HepG2 (cell line): Measurements from ENCODE around the gene ATP2A2. TPM values are rescaled to one million over a fixed set of nuclear protein-coding genes. Genes with fewer than 3 reads are reported as not detected.

Experiments
- CENPX ChIP-seq: sonication (generic); formaldehyde crosslinking; IDR thresholded peaks from 2 replicates; pipeline ENCODE4 v1.9.0; 2021; ENCODE audit warnings: mild to moderate bottlenecking, missing genetic modification reagents, moderate library complexity
- ESRRA ChIP-seq: sonication (generic); formaldehyde crosslinking; IDR thresholded peaks from 2 replicates; pipeline ENCODE4 v1.5.1; 2020; ENCODE audit warnings: mild to moderate bottlenecking, low read depth, missing genetic modification reagents
- FOXA3 ChIP-seq: IDR thresholded peaks from 2 replicates; pipeline ENCODE4 v1.6.1; 2016; ENCODE audit warnings: missing genetic modification reagents, missing compliant biosample characterization
- HNRNPK ChIP-seq: fragments of 200-400 bp; formaldehyde crosslinking; IDR thresholded peaks from 2 replicates; pipeline ENCODE4 v1.6.1; 2018; ENCODE audit warnings: low read length, low read depth, moderate library complexity, mild to moderate bottlenecking; ENCODE audit not compliant: poor library complexity, severe bottlenecking
- IRF2 ChIP-seq: IDR thresholded peaks from 2 replicates; pipeline ENCODE4 v1.6.1; 2018; ENCODE audit warnings: missing genetic modification reagents, missing compliant biosample characterization
- KDM6A ChIP-seq: IDR thresholded peaks from 2 replicates; pipeline ENCODE4 v1.6.1; 2016; ENCODE audit warnings: low read depth
- KLF6 ChIP-seq: IDR thresholded peaks from 2 replicates; pipeline ENCODE4 v1.8.0; 2016; ENCODE audit warnings: missing biosample characterization, missing genetic modification reagents
- NKX3-1 ChIP-seq: sonication (generic); formaldehyde crosslinking; IDR thresholded peaks from 2 replicates; pipeline ENCODE4 v1.5.0; 2020; ENCODE audit warnings: missing genetic modification reagents
- RELA ChIP-seq: sonication (generic); formaldehyde crosslinking; IDR thresholded peaks from 2 replicates; pipeline ENCODE4 v1.4.0; 2020; ENCODE audit warnings: missing genetic modification reagents
- REXO4 ChIP-seq: sonication (generic); formaldehyde crosslinking; IDR thresholded peaks from 2 replicates; pipeline ENCODE4 v1.8.0; 2022; ENCODE audit warnings: missing genetic modification reagents, mild to moderate bottlenecking, borderline replicate concordance
- RFX1 ChIP-seq: fragments of 450-650 bp; IDR thresholded peaks from 2 replicates; pipeline ENCODE4 v1.6.1; 2017
- SP5 ChIP-seq: IDR thresholded peaks from 2 replicates; pipeline ENCODE4 v1.6.1; 2016; ENCODE audit warnings: low read depth, borderline replicate concordance
- SYNCRIP ChIP-seq: fragments of 200-400 bp; formaldehyde crosslinking; IDR thresholded peaks from 2 replicates; pipeline ENCODE4 v1.6.1; 2018; ENCODE audit warnings: mild to moderate bottlenecking, low read depth, low read length; ENCODE audit not compliant: insufficient read depth
- ZNF589 ChIP-seq: sonication (generic); formaldehyde crosslinking; conservative IDR thresholded peaks from 2 replicates; pipeline ENCODE4 v1.8.0; 2022; ENCODE audit warnings: mild to moderate bottlenecking, moderate library complexity, missing genetic modification reagents
- ZNF652 ChIP-seq: IDR thresholded peaks from 2 replicates; pipeline ENCODE4 v1.6.1; 2016; ENCODE audit warnings: low read depth, borderline replicate concordance
- polyA plus RNA-seq, 8 experiments: library from polyadenylated mRNA; depleted of rRNA in 3 of 8; stranded (reverse) in 7 of 8; unstranded in 1 of 8; fragments of >200 nt; fragmentation: Illumina TruSeq in 4 of 8; extraction: Trizol in 4 of 8; gene quantifications; 2 replicates each; pipeline versions ENCODE4 v1.2.1 to v1.2.3, GENCODE V29; 2011 to 2016; ENCODE audit warnings: low read depth in 4 of 8, missing spikeins in 1 of 8, mixed read lengths in 1 of 8; ENCODE audit not compliant: insufficient read depth in 1 of 8
- total RNA-seq, 5 experiments: library from RNA; depleted of rRNA; stranded (reverse); fragments of >200 nt; fragmentation: Illumina TruSeq; extraction: Trizol; gene quantifications; 2 replicates each; pipeline ENCODE4 v1.2.3, GENCODE V29; 2016; ENCODE audit warnings: low read depth in 1 of 5
- TF ChIP-seq, protein P1 (sequence below): sonication (generic); formaldehyde crosslinking; conservative IDR thresholded peaks from 2 replicates; pipeline ENCODE4 v1.8.0; 2022; ENCODE audit warnings: low read depth, missing genetic modification reagents
- TF ChIP-seq, protein P2 (sequence below): sonication (generic); formaldehyde crosslinking; IDR thresholded peaks from 2 replicates; pipeline ENCODE4 v1.4.0; 2020; ENCODE audit warnings: mild to moderate bottlenecking, missing genetic modification reagents
- TF ChIP-seq, protein P3 (sequence below): sonication (generic); formaldehyde crosslinking; IDR thresholded peaks from 2 replicates; pipeline ENCODE4 v1.8.1; 2023; ENCODE audit warnings: mild to moderate bottlenecking, missing genetic modification reagents, borderline replicate concordance
- TF ChIP-seq, protein P4 (sequence below): sonication (generic); formaldehyde crosslinking; IDR thresholded peaks from 2 replicates; pipeline ENCODE4 v1.4.0; 2020; ENCODE audit warnings: missing genetic modification reagents
- TF ChIP-seq, protein P5 (sequence below): sonication (generic); formaldehyde crosslinking; IDR thresholded peaks from 2 replicates; pipeline ENCODE4 v1.4.0; 2020; ENCODE audit warnings: missing genetic modification reagents; ENCODE audit errors: not compliant biosample characterization

ATP2A2 gene
- total and polyA plus RNA-seq, 2 of the 13 experiments (the other 11 are each of a cell fraction or from before 2014, with no cell fraction given): 35.4 to 85.5 TPM

DNA sequence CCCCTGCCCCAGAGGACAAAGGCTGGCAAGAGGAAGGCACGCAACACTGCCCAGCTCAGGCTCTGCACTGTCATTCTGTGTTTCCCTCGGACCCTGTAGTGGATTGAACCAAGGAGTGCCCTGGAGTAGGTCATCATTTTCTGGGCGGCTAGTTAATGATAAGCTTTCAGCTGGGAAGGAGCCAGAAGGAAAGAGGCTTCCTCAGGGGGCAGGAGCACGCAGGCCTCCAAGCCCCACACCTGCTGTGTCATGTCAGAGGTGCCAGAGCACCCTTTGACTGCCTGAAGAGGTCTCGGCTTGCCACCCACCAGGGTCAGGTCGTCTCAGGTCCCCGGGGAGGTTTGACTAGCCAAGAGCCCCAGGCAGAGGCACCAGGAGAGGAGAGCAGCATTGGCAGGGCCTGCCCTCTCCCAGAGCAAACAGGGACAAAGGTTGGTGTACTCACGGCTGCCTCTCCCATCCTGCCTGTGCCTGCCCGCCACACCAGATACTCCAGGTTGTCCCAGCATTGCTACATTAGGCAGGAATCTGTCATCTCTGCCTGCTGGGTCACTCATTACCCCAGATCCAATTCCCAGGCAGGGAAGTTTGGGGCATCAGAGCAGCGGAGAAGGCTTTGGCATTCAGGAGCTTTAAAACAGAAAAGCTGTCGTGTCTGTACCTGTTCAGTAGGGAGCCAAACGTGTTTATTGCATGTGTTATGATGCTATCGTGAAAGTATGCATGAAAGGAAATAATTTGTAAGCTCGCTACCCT is 33.5 kb upstream of the ATP2A2 start (continued):
- TF ChIP-seq, protein P1, sequence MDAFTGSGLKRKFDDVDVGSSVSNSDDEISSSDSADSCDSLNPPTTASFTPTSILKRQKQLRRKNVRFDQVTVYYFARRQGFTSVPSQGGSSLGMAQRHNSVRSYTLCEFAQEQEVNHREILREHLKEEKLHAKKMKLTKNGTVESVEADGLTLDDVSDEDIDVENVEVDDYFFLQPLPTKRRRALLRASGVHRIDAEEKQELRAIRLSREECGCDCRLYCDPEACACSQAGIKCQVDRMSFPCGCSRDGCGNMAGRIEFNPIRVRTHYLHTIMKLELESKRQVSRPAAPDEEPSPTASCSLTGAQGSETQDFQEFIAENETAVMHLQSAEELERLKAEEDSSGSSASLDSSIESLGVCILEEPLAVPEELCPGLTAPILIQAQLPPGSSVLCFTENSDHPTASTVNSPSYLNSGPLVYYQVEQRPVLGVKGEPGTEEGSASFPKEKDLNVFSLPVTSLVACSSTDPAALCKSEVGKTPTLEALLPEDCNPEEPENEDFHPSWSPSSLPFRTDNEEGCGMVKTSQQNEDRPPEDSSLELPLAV (CRISPR knock-in tag): no peak
- TF ChIP-seq, protein P2, sequence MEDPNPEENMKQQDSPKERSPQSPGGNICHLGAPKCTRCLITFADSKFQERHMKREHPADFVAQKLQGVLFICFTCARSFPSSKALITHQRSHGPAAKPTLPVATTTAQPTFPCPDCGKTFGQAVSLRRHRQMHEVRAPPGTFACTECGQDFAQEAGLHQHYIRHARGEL (CRISPR knock-in tag): no peak
- TF ChIP-seq ESRRA (CRISPR knock-in tag) (no peak), RELA (CRISPR knock-in tag) (no peak), KLF6 (CRISPR knock-in tag) (no peak), IRF2 (no peak), SYNCRIP (no peak), HNRNPK (no peak), NKX3-1 (no peak), SP5 (no peak), KDM6A (CRISPR knock-in tag) (peak; percentile 65), ZNF652 (peak; percentile 37; the same call in 1 of the 2 replicates), RFX1 (no peak), REXO4 (CRISPR knock-in tag) (no peak), ZNF589 (0 out of 2 replicates have a peak, but pooled peaks have one; percentile 18), FOXA3 (CRISPR knock-in tag) (peak; percentile 78), CENPX (CRISPR knock-in tag) (no peak)
- TF ChIP-seq, protein P3, sequence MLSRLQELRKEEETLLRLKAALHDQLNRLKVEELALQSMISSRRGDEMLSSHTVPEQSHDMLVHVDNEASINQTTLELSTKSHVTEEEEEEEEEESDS (CRISPR knock-in tag): no peak
- TF ChIP-seq, protein P4, sequence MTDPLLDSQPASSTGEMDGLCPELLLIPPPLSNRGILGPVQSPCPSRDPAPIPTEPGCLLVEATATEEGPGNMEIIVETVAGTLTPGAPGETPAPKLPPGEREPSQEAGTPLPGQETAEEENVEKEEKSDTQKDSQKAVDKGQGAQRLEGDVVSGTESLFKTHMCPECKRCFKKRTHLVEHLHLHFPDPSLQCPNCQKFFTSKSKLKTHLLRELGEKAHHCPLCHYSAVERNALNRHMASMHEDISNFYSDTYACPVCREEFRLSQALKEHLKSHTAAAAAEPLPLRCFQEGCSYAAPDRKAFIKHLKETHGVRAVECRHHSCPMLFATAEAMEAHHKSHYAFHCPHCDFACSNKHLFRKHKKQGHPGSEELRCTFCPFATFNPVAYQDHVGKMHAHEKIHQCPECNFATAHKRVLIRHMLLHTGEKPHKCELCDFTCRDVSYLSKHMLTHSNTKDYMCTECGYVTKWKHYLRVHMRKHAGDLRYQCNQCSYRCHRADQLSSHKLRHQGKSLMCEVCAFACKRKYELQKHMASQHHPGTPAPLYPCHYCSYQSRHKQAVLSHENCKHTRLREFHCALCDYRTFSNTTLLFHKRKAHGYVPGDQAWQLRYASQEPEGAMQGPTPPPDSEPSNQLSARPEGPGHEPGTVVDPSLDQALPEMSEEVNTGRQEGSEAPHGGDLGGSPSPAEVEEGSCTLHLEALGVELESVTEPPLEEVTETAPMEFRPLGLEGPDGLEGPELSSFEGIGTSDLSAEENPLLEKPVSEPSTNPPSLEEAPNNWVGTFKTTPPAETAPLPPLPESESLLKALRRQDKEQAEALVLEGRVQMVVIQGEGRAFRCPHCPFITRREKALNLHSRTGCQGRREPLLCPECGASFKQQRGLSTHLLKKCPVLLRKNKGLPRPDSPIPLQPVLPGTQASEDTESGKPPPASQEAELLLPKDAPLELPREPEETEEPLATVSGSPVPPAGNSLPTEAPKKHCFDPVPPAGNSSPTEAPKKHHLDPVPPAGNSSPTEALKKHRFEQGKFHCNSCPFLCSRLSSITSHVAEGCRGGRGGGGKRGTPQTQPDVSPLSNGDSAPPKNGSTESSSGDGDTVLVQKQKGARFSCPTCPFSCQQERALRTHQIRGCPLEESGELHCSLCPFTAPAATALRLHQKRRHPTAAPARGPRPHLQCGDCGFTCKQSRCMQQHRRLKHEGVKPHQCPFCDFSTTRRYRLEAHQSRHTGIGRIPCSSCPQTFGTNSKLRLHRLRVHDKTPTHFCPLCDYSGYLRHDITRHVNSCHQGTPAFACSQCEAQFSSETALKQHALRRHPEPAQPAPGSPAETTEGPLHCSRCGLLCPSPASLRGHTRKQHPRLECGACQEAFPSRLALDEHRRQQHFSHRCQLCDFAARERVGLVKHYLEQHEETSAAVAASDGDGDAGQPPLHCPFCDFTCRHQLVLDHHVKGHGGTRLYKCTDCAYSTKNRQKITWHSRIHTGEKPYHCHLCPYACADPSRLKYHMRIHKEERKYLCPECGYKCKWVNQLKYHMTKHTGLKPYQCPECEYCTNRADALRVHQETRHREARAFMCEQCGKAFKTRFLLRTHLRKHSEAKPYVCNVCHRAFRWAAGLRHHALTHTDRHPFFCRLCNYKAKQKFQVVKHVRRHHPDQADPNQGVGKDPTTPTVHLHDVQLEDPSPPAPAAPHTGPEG (CRISPR knock-in tag): no peak
- TF ChIP-seq, protein P5, sequence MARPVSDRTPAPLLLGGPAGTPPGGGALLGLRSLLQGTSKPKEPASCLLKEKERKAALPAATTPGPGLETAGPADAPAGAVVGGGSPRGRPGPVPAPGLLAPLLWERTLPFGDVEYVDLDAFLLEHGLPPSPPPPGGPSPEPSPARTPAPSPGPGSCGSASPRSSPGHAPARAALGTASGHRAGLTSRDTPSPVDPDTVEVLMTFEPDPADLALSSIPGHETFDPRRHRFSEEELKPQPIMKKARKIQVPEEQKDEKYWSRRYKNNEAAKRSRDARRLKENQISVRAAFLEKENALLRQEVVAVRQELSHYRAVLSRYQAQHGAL (CRISPR knock-in tag): no peak
